Activated CD4-positive, alpha-beta memory T cell treated with anti-CD3 and anti-CD28 coated beads, Interleukin-2, amount 10 ng/mL, durations not matched to agents 7 days and 5 days (primary cell): ENCODE measurements around the gene PRKCQ. TPM values are rescaled to one million over a fixed set of nuclear protein-coding genes. Genes with fewer than 3 reads are reported as not detected.
"Not testable (repeated sequence)": the region's sequence is repeated elsewhere in the genome, so short reads cannot be mapped to it uniquely, and the experiment has no call there.

ENCODE experiments used
- CTCF ChIA-PET: fragments of 350-600 bp; sonication (Branson Sonifier 250); formaldehyde crosslinking; loops from one replicate; lab custom pipeline; 2021; ENCODE audit warnings: antibody characterized with exemption, inconsistent platforms; lab: Charles Lee
- POLR2A ChIA-PET: fragments of 350-600 bp; sonication (Branson Sonifier 250); formaldehyde crosslinking; loops from one replicate; lab custom pipeline; 2021; ENCODE audit warnings: antibody characterized with exemption; lab: Charles Lee
- DNase-seq: peaks from one replicate; pipeline ENCODE4 v3.0.0-alpha.2; 2020
- H3K27ac Mint-ChIP-seq: one replicate; pipeline ENCODE4 v1.8.0; 2021; ENCODE audit warnings: mild to moderate bottlenecking, mixed read lengths
- H3K27me3 Mint-ChIP-seq: one replicate; pipeline ENCODE4 v1.8.0; 2021; ENCODE audit warnings: mixed read lengths
- H3K36me3 Mint-ChIP-seq: one replicate; pipeline ENCODE4 v1.8.0; 2021; ENCODE audit warnings: low read depth, mixed read lengths
- H3K4me1 Mint-ChIP-seq: one replicate; pipeline ENCODE4 v1.8.0; 2021; ENCODE audit warnings: mixed read lengths
- H3K4me3 Mint-ChIP-seq: one replicate; pipeline ENCODE4 v1.8.0; 2021; ENCODE audit warnings: mild to moderate bottlenecking, mixed read lengths
- H3K9me3 Mint-ChIP-seq: one replicate; pipeline ENCODE4 v1.8.0; 2021; ENCODE audit warnings: mixed read lengths
- total RNA-seq, 2 experiments: library from RNA; stranded (reverse); gene quantifications; one replicate each; pipeline ENCODE4 v1.2.3, GENCODE V29; 2021

The PRKCQ gene
- total RNA-seq, 2 experiments from 2014 or later, result 69.3 to 70.6 TPM

GRCh38 chr10:6592080-6592479 is 12.0 kb upstream of the PRKCQ start:
- H3K4me1 Mint-ChIP-seq, result peaks cover 72% of the 10 kb centered on the region
- DNase-seq, result no peak
- H3K36me3 Mint-ChIP-seq, result peaks cover 76% of the 10 kb centered on the region
- H3K27ac Mint-ChIP-seq, result peak overlapping the region; percentile 92
- H3K9me3 Mint-ChIP-seq, result no peaks in the 10 kb centered on the region
- CTCF ChIA-PET, result interaction anchor here (0.9 to 2.6 kb wide), 6 partner anchors 11 to 175 kb away, joined by 3 to 23 read pairs (median 3); partner anchors contain the start of gene PRKCQ
- no peaks in the 10 kb centered on the region for H3K27me3 Mint-ChIP-seq
- POLR2A ChIA-PET, result interaction anchor here (1.0 to 4.9 kb wide), 9 partner anchors 10 to 98 kb away, joined by 3 to 94 read pairs (median 4); partner anchors contain the start of gene PRKCQ
- H3K4me3 Mint-ChIP-seq, result peak overlapping the region; percentile 57

DNA sequence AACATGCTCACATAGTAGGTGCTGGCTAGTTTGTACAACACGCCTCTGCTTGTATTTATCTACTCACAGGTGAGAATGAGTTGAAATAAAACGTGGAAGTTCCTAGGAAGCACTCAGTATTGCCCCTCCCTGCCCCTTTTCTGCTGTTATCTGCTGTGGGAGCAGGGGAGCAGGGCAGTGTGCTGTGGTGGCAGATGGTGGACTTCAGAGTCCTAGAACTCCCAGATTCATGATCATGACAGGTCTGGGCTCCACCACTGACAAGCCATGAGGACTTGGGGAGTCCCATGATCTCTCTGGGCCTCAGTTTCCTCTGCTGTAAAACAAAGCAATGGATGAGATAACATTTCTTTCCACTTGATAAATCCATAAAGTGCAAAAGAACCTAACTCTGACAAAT is 11.6 kb upstream of the PRKCQ start:
- POLR2A ChIA-PET, result interaction anchor here (0.9 to 4.9 kb wide), 4 partner anchors 9 to 53 kb away, joined by 3 to 94 read pairs (median 3); partner anchors contain the start of gene PRKCQ
- Mint-ChIP-seq H3K4me1 (peaks cover 74% of the 10 kb centered on the region), H3K9me3 (no peaks in the 10 kb centered on the region), H3K27ac (peak overlapping the region; percentile 92), H3K36me3 (peaks cover 77% of the 10 kb centered on the region), H3K27me3 (no peaks in the 10 kb centered on the region), H3K4me3 (peak overlapping the region; percentile 57)
- no peak for DNase-seq
- CTCF ChIA-PET, result interaction anchor here (0.6 to 1.2 kb wide), 2 partner anchors 28 to 56 kb away, joined by 3 to 4 read pairs; no protein-coding TSS in a partner anchor

- CTCF ChIA-PET, result no interaction called here
- Mint-ChIP-seq H3K9me3 (no peaks in the 10 kb centered on the region), H3K27ac (no peak overlapping the region), H3K4me1 (peaks cover 86% of the 10 kb centered on the region), H3K4me3 (no peak overlapping the region), H3K36me3 (peaks cover 89% of the 10 kb centered on the region), H3K27me3 (no peaks in the 10 kb centered on the region)
- POLR2A ChIA-PET, result interaction anchor here (0.8 to 1.6 kb wide), 3 partner anchors 21 to 506 kb away, joined by 3 to 6 read pairs (median 3); no protein-coding TSS in a partner anchor
- DNase-seq, result no peak
Measured at GRCh38 chr10:6590100-6590499, 10.0 kb upstream of the PRKCQ start.

- CTCF ChIA-PET, result interaction anchor here (0.5 to 1.1 kb wide), 2 partner anchors 9 to 145 kb away, joined by 3 read pairs; no protein-coding TSS in a partner anchor
- H3K9me3 Mint-ChIP-seq, result no peaks in the 10 kb centered on the region
- peaks cover 90% of the 10 kb centered on the region for H3K4me1 Mint-ChIP-seq
- no peaks in the 10 kb centered on the region for H3K27me3 Mint-ChIP-seq
- no peak overlapping the region for H3K27ac Mint-ChIP-seq
- H3K36me3 Mint-ChIP-seq, result peaks cover 94% of the 10 kb centered on the region
- DNase-seq, result no peak
- no peak overlapping the region for H3K4me3 Mint-ChIP-seq
- POLR2A ChIA-PET, result interaction anchor here (0.8 to 1.6 kb wide), 5 partner anchors 9 to 505 kb away, joined by 3 to 6 read pairs (median 3); no protein-coding TSS in a partner anchor
Measured at GRCh38 chr10:6589287-6590094, 9.4 kb upstream of the PRKCQ start.

GRCh38 chr10:6588845-6589244 is 8.8 kb upstream of the PRKCQ start:
- Mint-ChIP-seq H3K4me3 (no peak overlapping the region), H3K9me3 (no peaks in the 10 kb centered on the region), H3K4me1 (peaks cover 89% of the 10 kb centered on the region), H3K27me3 (no peaks in the 10 kb centered on the region), H3K27ac (no peak overlapping the region), H3K36me3 (peaks cover 94% of the 10 kb centered on the region)
- POLR2A ChIA-PET, result interaction anchor here (0.6 to 1.6 kb wide), 4 partner anchors 8 to 31 kb away, joined by 3 to 6 read pairs (median 4); no protein-coding TSS in a partner anchor
- CTCF ChIA-PET, result interaction anchor here (1.1 kb wide), 1 partner anchor 8 kb away, joined by 3 read pairs; no protein-coding TSS in a partner anchor
- DNase-seq, result no peak

GRCh38 chr10:6588082-6588481 is 8.0 kb upstream of the PRKCQ start:
- peaks cover 94% of the 10 kb centered on the region for H3K36me3 Mint-ChIP-seq
- ChIA-PET POLR2A (interaction anchor here (0.6 kb wide), 1 partner anchor 10 kb away, joined by 3 read pairs; no protein-coding TSS in a partner anchor), CTCF (no interaction called here)
- peaks cover 89% of the 10 kb centered on the region for H3K4me1 Mint-ChIP-seq
- no peak for DNase-seq
- no peak overlapping the region for H3K27ac Mint-ChIP-seq
- H3K4me3 Mint-ChIP-seq, result no peak overlapping the region
- H3K9me3 Mint-ChIP-seq, result no peaks in the 10 kb centered on the region
- no peaks in the 10 kb centered on the region for H3K27me3 Mint-ChIP-seq

DNA sequence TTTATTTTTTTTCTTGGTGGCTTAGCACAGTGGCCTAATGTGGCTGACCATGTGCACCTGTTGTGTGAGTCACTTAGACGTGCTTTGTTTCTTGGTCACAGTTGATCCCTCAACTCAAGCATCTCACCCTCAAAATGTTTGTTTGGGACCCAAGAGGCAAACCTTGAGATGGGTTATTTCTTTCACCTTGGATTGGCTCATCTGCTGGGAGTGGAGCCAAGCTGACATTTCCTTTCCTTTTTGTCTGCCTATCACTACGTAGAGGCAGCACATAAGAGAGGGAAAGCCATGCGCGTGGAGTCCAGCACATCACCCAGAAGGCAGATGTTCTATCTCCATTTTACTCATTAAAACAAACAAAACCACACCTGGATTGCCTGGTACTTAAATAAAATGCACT is 6.4 kb upstream of the PRKCQ start:
- peak overlapping the region; percentile 98 for H3K27ac Mint-ChIP-seq
- H3K9me3 Mint-ChIP-seq, result no peaks in the 10 kb centered on the region
- no peaks in the 10 kb centered on the region for H3K27me3 Mint-ChIP-seq
- ChIA-PET CTCF (interaction anchor here (1.1 to 1.6 kb wide), 3 partner anchors 13 to 384 kb away, joined by 3 to 10 read pairs (median 3); partner anchors contain the start of gene PFKFB3), POLR2A (interaction anchor here (1.0 to 1.7 kb wide), 8 partner anchors 9 to 93 kb away, joined by 3 to 8 read pairs (median 3); no protein-coding TSS in a partner anchor)
- no peak for DNase-seq
- peaks cover 89% of the 10 kb centered on the region for H3K4me1 Mint-ChIP-seq
- H3K4me3 Mint-ChIP-seq, result peak overlapping the region; percentile 87
- peaks cover 95% of the 10 kb centered on the region for H3K36me3 Mint-ChIP-seq

DNA sequence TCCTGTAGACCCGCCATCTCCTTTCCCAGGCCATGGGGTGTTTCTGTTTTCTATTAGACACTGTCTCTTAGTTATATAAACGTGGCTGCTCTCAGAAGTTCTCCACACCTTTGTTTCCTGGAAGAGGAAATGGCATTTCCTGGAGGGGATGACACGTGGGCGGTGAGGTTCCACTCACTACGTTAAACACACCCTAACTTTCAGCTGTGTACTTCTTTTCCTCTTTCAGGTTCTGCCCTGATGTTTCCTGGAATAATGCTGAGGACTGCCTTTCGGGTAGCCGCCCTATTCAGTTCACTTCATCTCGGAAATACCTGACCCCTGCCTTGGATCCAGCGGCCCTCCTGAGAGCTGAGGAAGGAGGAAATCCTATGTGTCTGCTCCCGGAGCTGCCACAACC is 3.4 kb upstream of the PRKCQ start:
- Mint-ChIP-seq H3K4me3 (peak overlapping the region; percentile 87), H3K4me1 (peaks cover 63% of the 10 kb centered on the region), H3K36me3 (peaks cover 86% of the 10 kb centered on the region), H3K27ac (peak overlapping the region; percentile 98), H3K9me3 (no peaks in the 10 kb centered on the region), H3K27me3 (no peaks in the 10 kb centered on the region)
- POLR2A ChIA-PET, result interaction anchor here (1.1 to 8.9 kb wide), 20 partner anchors 9 to 493 kb away, joined by 3 to 123 read pairs (median 8); no protein-coding TSS in a partner anchor
- CTCF ChIA-PET, result interaction anchor here (0.8 to 8.8 kb wide), 6 partner anchors 17 to 137 kb away, joined by 3 to 110 read pairs (median 5); no protein-coding TSS in a partner anchor
- peak; percentile 86 for DNase-seq

- Mint-ChIP-seq H3K4me1 (peaks cover 60% of the 10 kb centered on the region), H3K27ac (peak overlapping the region; percentile 98), H3K4me3 (peak overlapping the region; percentile 87), H3K36me3 (peaks cover 86% of the 10 kb centered on the region)
- ChIA-PET CTCF (interaction anchor here (0.8 to 8.8 kb wide), 9 partner anchors 10 to 380 kb away, joined by 3 to 110 read pairs (median 6); partner anchors contain the start of gene PFKFB3), POLR2A (interaction anchor here (1.1 to 8.9 kb wide), 18 partner anchors 10 to 165 kb away, joined by 3 to 123 read pairs (median 12); no protein-coding TSS in a partner anchor)
- not testable (repeated sequence) for DNase-seq, H3K9me3 Mint-ChIP-seq, H3K27me3 Mint-ChIP-seq
Measured at GRCh38 chr10:6582913-6583312, 2.8 kb upstream of the PRKCQ start.

DNA sequence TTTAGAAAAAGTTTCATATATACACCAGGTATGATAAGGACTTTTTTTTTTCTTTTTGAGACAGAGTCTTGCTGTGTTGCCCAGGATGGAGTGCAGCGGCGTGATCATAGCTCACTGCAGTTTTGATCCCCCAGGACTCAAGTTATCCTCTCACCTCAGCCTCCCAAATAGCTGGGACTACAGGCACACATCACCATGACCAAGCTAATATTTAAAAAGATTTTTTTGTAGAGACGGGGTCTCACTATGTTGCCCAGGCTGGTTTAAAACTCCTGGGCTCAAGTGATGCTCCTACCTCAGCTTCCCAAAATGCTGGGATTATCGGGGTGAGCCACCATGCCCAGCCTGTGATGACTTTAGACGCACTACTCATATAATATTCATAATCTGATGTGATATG is 2.2 kb upstream of the PRKCQ start:
- Mint-ChIP-seq H3K4me1 (peaks cover 59% of the 10 kb centered on the region), H3K36me3 (peaks cover 87% of the 10 kb centered on the region), H3K27ac (peak overlapping the region; percentile 98)

DNA sequence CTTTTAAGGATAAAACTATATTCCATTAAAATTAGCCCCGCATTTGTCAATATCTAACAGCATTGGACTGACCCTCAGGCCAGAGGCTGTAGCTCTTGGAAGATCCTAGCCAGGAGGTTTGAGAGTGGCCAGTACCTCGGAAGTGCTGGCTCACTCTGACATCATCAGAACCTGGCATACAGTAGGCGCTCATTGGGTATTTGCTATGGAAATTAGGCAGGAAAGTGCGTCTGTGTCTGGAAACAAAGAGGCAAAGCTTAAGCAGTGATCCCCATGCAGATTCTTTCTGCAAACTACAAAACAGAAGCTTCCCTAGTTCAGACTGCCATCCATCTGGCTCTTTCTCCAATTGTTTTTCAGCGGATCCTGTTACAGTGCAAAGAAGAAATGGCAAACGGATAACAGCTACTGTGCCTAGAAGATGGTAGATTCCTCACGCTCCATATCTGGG is 1.7 kb upstream of the PRKCQ start:
- Mint-ChIP-seq H3K4me3 (peak overlapping the region; percentile 87), H3K27me3 (no peaks in the 10 kb centered on the region), H3K27ac (peak overlapping the region; percentile 98), H3K9me3 (no peaks in the 10 kb centered on the region), H3K4me1 (peaks cover 59% of the 10 kb centered on the region), H3K36me3 (peaks cover 86% of the 10 kb centered on the region)
- no peak for DNase-seq
- ChIA-PET POLR2A (interaction anchor here (0.8 to 8.9 kb wide), 27 partner anchors 11 to 529 kb away, joined by 3 to 123 read pairs (median 9); no protein-coding TSS in a partner anchor), CTCF (interaction anchor here (0.6 to 8.8 kb wide), 22 partner anchors 11 to 379 kb away, joined by 3 to 110 read pairs (median 6); partner anchors contain the start of gene PFKFB3)

More for the DNA sequence above, 2.2 kb upstream of the PRKCQ start:
- POLR2A ChIA-PET, result interaction anchor here (0.8 to 8.9 kb wide), 24 partner anchors 11 to 529 kb away, joined by 3 to 123 read pairs (median 10); no protein-coding TSS in a partner anchor
- H3K27me3 Mint-ChIP-seq, result no peaks in the 10 kb centered on the region
- H3K4me3 Mint-ChIP-seq, result peak overlapping the region; percentile 87
- no peaks in the 10 kb centered on the region for H3K9me3 Mint-ChIP-seq
- CTCF ChIA-PET, result interaction anchor here (0.6 to 8.8 kb wide), 16 partner anchors 11 to 380 kb away, joined by 3 to 110 read pairs (median 10); partner anchors contain the start of gene PFKFB3
- no peak for DNase-seq

GRCh38 chr10:6581223-6581622 is 1.1 kb upstream of the PRKCQ start:
- H3K27me3 Mint-ChIP-seq, DNase-seq, H3K9me3 Mint-ChIP-seq: not testable (repeated sequence)
- ChIA-PET CTCF (interaction anchor here (0.6 to 8.8 kb wide), 27 partner anchors 12 to 172 kb away, joined by 3 to 110 read pairs (median 6); no protein-coding TSS in a partner anchor), POLR2A (interaction anchor here (0.8 to 8.9 kb wide), 27 partner anchors 8 to 515 kb away, joined by 3 to 123 read pairs (median 9); no protein-coding TSS in a partner anchor)
- Mint-ChIP-seq H3K4me1 (peaks cover 57% of the 10 kb centered on the region), H3K36me3 (peaks cover 83% of the 10 kb centered on the region), H3K27ac (peak overlapping the region; percentile 98), H3K4me3 (peak overlapping the region; percentile 87)
